EL (cell line): ENCODE results near the gene RAX.

Experiments
- DNase-seq: peaks from one replicate; pipeline ENCODE4 v3.0.0-alpha.2; 2016

RAX gene

DNA sequence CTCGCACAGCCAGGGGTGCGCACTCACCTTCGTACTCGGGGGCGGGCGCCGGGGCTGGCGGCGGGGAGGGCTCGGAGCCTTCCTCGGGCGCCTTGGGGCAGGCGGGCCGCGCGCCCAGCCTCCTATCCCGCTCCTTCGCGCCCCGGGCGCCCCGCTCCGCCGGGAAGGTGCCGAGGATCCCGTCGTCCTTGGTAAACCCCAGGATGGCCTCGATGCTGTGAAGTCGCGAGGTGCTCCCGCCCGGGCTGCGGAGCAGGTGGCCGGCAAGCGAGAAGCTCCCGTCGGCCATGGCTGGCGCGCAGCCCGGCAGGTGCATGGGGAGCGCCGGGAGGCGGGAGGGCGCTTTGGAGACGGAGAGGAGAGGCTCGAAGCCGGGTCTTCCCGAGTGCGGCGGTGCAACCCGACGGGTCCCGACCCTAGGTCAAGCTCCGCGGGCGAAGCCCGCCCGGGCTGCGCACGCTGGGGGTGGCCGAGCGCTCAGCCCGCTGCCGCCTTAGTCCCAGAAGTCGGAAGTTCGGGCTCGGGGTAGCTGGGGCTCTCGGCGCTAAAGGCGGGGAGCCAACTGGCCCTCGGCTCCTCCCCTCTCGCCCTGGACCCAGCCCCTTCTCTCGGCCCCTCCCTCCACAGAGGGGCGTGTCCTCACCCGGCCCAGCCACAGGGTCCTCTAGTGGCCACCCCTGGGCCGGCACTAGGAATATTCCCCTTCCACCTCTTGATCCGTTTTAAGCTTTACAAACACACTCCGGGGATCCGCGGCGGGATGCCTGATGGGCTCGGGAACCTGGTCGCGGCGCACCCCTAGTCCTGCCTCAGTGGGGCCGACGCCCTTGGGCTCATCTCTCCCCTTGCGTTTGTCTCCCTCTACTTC, at the start of gene RAX:
TSS of gene RAX (minus strand) at position 564 of the 868 bp plus-strand sequence. CDS start at position 316, 248 bp downstream.
- peak; percentile 63 for DNase-seq

DNA sequence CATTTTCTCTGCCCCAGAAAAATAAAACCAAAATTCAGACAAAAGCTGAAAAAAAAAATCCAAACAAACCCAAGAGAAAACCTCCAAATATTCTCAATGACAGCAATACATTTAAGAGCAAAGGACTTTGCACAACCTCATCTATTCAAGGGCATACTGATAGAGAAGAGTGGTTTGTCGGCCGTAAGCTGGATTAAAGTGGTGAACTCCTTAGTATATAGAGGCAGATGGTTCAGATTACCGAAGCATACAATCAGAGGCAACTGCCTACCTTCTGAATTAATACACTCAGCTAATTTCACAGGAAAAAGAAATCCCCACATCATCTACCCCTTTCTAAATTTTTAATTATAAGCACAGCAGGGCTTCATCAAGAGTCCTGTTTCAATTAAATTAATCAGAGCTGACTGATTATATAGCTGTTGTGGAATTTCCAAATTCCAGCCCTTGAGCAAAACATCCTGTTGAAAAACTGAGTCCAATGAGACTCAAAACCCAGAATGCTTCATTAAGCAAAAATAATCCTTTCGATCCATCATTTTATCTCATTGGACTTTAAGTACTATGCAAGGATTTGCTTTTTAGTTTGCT, 45.3 kb upstream of the RAX start, which contains the start of gene CPLX4:
TSS of gene CPLX4 (minus strand) at position 190 of the 591 bp plus-strand sequence. CDS start at position 3, 187 bp downstream.
- no peak for DNase-seq

DNA sequence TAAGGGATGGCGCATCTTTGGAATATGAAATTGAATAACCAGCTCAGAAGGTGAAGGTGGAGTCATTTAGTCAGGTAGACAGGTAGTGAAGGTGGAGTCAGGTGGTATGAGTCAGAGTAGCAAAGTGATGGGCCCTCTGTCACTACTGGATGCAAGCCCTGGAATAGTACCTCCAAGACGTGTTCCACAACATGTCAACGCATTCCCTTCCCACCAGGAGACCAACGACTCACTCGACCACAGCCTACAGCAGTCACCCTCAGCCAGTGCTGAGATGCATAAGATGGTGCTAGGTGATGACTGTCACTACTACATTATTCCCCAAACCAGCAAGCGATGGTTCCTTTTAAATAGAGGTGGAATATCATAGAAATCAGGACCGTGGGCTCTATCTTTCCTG, 38.4 kb upstream of the RAX start:
- DNase-seq: peak; percentile 58

DNA sequence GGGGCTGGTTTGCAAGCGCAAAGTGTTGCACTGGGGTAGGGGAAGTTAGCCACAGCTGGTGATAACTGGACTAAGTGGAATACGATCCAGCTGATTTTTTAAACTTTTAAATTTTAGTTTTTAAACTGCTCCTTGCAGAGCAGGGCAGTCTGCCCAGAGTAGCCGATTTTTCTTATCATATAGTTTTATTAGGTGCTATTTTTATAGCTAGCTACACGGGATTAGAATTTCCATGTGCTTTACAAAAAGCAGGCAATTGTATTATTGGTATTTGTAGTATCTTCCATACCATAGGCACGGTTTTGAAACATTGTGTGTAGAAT, 35.6 kb upstream of the RAX start:
- no peak for DNase-seq

DNA sequence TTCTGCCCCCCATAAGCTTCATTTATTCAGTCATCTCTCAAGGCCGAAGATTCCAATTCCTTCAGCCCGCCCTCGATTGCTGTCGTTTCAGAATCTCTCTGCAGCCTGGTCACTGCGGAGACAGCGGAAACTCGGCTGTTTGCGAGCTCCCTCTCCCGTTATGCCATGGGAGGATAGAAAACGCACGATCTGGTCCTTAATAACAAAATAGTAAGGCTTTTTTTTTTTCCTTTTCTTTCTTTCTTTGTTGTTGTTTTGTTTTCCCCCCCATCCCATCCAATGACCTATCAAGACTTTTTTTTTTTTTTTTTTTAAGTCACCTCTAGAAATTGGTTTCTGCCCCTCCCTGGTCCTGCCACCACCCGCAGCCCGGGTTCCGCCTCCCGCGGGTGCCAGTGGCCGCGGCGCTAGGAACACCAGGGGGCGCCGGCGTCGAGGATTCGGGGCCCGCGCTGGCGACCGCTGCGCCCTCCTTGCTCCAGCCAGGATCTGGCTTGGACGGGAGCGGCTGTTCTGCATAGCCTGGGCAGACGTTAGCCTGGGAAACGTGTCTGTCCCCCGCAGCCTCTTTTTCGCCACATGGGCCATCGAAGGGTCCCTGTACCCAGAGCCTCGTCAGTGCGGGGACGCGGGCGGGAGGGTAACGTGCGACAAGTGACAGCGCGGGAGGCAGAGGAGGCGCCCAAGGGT, 35.1 kb upstream of the RAX start:
- peak; percentile 67 for DNase-seq

DNA sequence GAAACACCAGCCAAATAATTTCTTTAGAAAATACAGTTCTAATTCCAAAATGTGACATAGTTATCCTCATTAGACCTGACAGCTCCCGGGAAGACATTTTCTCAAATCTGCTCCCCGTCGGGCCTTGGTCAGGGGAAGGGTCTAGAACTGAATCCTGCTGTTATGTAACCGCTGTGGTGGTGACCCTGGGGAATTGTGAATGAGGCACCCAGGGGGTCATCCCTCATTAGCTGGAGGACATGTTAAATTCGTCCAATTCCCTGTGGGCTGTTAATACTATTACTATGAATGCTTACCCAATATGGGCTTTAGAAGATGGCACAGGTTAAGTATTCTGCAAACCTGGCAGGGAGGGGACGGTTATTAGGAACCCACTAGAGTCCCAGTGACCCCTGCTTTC, 33.4 kb upstream of the RAX start:
- no peak for DNase-seq

DNA sequence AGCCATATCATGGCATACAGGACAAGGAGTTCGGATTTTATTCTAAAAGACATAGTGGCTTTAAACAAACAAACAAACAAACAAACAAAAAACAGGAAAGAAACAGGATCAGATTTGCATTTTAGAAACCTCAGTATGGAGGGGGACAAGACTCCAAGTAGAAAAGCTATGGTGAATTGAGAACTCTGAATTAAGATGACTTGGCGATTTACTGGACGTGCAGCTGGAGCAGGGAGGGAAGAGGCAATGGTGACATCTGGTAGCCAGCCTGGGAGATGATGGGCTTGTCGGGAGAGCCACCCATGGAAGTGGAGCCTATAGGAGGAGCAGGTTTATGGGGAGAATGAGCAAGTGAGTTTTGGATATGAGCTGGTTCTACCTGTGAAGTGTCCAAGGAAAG, 32.0 kb upstream of the RAX start:
- no peak for DNase-seq

DNA sequence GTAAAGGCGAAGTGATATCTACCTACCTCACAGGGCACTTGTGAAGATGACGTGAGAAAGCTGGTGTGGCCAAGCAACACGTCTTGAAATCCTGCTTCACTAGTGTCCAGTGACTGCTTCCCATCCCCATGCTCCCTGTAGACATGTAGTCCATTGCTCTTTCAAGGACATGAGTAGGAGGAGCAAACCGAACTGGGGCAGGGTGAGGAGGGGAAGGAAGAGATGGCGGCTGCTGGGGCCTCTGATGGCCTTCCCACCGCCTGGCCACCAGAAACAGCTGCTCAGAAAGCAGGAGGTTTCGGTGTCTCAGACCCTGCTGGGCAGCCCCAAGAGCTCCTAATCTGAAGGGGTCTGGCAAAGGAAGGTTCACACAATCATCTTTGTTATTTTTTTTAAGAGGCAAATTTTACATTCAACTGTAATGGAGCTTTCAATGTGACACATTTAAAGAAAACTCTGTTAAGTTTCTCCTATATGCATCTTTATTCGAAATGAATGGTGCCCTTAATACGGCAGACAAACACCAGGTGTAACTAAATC, 30.5 kb upstream of the RAX start:
- DNase-seq: no peak

DNA sequence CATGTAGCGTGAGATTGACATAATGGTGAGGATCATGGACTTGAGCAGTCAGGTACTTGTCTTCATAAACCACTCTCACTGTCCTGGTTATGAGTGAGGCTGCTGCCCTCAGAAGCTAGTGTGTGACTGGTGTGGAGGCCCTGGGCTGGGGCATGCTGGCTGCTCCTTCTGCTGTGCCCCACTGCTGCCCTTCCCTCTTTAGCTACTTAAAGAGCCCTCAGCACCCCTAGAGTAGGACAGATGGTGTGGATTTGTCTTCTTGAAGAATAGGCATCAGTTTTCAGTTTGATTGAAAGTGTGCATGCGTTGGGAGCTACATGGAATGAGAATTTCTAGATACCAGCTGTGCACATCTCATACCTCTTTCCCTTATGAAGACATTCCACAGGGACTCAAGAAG, 29.8 kb upstream of the RAX start:
- no peak for DNase-seq

DNA sequence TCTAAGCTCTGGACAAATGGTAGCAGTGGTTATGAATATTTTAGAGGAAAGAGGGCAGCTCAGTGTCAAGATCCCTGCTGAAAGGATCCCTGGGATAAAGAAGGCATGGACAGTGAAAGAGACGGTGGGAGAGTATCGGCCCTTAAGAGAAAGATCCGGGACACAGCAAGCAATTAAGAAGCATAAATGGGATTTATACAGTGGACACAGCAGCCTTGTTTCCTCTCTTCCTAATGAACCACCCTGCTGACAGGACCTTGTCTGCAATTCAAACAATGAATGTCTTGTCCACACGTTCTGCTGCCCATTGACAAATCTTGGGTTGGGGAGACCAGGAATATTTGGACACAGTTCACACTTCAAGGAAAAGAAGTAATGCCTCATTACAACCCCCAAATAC, 28.7 kb upstream of the RAX start:
- DNase-seq: no peak

DNA sequence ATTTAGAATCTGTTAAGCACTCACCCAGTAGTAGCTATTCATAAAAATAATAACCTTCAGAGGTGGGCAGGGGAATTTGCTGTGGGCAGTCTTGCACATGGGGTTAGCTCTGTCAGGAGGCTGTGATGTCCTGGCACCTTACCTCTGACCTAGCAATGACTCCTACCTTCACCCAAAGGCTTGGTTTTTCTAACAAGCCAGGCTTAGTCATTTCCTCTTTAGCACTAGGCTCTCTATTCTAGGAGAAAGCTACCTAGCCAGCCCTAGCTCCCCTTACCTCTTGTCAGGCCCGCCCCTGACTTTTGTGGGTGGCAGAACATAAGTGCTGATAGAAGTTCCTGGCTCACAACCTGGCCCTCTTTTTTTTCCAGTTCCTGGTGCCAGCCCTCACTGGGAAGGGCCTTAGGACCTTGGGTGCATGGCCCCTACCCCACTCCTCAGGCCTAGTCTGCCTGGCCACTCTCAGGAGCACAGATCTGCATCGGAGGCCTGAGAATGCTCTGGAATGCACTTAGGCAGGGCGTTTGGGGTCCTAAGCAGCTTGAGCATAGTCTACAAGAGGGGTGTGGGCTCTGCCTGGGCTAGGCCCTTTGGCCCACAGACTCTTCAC, 27.5 kb upstream of the RAX start:
- no peak for DNase-seq

DNA sequence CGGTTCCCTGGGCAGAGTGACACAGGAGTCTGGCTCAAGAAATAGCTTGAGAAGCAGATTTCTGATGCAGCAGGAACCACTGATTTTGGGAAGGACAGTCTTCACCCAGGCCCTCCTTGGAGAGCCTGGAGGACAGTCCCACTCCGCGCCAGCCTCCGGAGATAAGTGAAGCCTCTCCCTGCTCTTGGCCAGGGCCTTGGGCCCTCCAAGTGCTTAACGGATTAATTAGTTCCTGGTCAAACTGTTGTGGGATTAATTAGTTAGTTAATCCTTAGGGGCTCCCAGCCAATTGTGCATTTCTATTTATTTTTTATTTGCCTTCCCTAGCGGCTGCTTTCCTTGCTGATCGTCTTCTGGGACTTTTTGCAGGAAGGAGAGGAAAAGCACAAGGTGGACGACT, 25.6 kb upstream of the RAX start:
- DNase-seq: no peak

DNA sequence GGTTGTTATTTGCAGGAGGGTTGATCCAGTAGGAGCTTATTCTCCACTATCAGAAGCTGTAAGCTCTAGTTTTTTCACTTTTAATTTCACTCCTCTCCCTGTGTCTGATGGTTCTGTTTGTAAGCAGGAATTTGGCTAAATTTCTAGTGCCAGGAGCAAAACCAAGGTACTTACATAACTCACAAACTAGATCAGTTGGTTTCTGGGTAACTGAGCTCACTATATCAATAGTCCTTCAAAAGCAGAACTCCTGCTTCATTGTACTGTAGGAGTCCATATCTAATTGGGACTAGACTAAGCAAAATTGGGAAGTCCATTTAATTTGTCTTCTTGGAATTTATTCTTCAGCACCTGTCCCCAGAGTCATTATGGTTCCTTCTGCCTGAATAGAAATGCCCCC, 20.1 kb upstream of the RAX start:
- DNase-seq: no peak

DNA sequence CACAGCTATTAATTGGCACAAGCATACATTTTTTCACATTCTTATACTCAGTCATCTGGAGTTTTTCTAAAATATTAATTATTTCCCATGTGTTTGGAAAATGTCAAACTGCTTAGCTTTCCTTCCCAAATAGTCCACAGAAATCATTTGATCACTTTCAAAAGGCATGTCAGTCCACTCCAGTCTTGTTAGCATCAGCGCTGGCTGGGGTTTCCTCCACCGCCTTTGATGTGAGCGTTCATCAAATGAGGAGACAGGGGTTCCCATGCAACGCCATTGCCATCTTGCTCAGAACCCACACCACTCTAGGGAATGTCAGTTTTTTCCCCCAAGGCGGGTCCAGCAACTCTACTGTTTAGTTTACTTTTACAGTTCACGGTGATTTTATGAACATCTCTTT, 13.1 kb upstream of the RAX start:
- no peak for DNase-seq

DNA sequence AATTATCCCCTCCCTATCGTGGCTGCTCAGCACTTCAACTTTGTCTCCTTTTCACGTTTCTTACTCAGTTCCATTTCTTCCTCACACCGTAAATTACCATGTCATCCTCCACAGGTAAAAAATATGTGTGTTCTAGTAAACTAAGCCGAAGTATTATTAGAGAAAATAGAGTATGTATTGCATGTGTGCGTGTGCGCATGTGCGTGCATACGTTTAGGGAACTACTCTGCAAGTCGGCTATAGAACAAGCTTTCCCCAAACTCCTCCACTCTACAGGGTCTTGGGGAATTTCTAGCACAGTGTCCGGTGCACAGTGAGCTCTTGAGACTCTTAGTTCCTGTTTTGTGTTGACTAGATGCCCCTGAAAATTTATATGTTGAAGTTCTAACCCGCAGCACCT, 9.1 kb upstream of the RAX start:
- no peak for DNase-seq

DNA sequence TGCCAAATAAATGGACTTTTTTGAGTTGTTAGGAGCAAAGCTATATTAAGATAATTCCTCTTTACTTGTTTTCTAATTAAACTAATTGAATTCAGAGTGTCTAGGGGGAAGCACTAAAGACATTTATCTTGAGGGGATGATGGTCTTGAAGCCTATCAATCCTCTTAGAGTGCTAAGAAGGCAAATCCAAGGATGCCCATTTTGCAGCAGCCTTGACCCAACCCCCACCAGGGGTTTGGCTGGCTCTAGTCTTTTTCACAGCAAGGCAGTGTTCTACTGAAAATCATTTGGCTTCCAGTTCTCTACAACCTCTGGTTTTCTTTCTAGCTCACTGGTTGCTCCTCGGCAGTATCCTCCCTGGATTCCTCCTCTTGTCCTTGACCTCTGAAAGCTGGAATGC, 6.5 kb upstream of the RAX start:
- no peak for DNase-seq

DNA sequence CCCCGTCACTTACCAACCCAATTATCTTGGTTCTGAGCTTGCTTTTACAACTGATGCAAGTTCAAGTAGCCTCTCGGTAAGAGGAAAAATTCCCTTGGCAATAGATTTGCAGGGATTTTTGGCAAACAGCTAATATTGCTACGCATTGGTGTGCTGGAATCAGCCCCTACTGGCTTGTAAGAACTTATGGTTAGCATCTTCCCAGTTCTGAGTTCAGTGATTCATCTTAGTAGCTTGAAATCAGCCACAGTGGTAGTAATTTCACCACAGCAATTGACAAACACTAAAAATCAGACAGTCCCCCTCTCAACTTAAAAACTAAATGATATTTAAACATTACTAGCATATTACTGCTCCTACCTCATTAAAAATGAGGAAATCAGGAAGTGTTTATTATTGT, 5.9 kb upstream of the RAX start:
- DNase-seq: no peak

DNA sequence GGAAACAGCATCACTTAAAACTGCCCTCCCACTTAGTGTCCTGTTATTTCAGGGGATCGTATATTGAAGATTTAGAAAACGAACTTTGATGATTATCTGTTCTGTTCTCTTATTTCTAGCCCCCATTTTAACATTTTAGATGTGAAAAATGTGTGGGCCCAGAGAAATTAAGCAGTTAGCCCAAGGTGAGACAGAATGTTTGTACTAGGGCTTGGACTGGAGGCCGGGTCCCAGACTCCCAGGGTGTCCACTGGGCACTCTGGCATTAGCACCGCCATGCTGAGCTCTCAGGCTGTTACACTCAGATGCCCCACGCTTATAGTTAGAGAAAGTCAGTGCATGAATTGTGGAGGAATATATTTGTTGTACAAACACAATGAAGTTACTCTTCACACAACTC, 5.5 kb upstream of the RAX start:
- no peak for DNase-seq

DNA sequence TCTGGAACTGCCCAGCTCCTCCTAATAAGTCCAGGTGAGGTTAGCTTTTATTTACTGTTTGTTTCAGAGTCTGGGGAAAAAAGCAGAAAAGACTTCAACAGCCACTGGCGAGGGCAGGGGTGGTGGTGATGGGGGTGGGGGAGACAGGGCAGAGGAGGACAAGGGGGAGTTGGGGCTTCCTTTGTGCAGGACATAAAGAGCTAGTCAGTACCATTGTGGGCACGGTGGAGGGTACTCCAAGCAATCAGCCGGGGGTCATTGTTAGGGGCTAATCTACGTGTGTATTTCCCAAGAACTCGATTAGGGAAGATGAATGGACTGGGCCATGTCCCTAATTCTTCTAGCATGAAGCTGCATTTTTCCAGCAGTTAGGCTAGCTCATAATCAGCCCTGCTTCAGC, 2.8 kb upstream of the RAX start:
- DNase-seq: no peak

DNA sequence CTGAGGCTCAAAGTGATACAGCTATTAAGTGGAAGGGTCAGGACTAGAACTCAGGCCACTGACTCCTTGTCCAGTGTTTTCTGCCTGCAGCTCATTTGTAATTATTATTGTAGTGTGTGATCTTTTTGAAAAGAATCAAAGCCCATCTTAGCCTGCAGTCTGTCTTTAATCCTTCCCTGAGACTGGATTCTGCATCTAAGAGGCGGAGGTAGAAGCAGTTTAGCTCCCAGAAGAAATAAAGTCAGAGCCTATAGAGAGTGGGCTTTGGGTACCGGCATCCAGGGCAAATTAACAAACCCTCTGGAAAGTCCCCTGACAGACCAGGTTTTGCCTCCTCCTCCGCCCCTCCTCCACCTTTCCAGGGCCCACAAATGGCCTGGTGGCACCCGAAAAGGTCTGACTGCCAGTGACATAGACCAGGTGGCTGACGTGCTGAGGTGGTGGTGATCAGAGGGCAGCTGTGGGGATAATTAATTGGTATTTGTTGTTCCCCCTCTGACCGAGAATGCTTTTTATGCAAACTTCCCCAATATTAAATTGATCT, 2.2 kb upstream of the RAX start:
- DNase-seq: no peak

DNA sequence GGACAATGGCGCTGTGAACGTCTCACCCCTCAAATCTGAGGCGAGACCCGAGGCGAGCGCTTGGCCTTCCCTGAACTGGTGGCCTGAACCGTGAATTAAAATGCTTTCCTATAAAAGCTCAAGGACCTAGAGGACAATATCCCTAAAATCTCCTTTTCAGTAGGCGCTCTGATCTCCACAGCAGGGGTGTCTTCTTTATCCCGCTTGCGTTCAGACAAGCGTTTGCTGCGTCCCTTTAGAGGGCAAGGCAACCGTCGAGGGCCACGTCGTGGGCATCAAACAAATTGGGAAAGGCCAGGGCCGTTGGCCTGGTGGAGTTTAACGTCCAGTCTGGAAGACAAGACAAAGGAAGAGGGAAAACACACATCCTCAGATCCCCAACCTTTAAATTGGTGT, 1.3 kb upstream of the RAX start:
- no peak for DNase-seq

DNA sequence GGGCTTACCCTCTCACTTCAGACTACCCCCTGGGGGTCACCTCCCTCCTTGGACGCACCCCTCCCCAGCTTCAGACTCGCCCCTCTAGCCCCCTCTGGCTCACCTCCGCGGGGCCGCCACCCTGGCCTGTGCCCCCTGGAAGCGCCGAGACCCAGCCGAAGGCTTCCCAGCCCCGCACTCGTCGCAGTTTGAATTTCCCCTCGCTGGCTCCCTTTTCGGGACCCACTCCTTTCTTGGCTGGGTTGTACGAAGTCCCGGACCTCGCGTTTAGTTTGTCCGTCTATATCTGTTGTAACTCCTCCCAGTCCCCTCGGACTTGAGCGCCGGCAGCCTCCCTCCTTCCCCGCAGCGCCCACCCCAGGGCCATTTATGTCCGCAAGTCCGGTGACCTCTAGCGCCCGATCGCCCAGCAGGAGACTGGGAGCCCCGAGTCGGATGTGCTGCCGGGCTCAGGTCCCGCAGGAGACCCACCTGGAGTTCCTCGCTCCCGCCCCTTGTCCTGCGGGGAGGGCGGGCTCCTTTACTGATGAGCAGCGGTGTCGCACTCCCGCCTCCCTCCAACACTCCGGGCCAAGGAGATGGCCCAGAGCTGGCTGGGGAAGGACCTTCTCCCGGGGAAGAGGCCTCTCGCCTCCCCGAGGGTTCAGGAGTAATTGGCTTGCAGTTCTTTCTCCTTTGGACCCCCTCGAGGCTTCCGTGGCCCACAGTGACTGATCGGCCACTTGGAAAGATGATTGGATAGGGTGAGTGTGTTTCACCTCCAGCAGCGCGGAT, 692 bp upstream of the RAX start:
- no peak for DNase-seq
